ENCODE data around the gene ADAMTS15. TPM values are rescaled to one million over a fixed set of nuclear protein-coding genes. Genes with fewer than 3 reads are reported as not detected.

ADAMTS15 gene
- total RNA-seq, 6 donors from 2014 or later: 2.5 to 23.0 (median 7.2) TPM

DNA sequence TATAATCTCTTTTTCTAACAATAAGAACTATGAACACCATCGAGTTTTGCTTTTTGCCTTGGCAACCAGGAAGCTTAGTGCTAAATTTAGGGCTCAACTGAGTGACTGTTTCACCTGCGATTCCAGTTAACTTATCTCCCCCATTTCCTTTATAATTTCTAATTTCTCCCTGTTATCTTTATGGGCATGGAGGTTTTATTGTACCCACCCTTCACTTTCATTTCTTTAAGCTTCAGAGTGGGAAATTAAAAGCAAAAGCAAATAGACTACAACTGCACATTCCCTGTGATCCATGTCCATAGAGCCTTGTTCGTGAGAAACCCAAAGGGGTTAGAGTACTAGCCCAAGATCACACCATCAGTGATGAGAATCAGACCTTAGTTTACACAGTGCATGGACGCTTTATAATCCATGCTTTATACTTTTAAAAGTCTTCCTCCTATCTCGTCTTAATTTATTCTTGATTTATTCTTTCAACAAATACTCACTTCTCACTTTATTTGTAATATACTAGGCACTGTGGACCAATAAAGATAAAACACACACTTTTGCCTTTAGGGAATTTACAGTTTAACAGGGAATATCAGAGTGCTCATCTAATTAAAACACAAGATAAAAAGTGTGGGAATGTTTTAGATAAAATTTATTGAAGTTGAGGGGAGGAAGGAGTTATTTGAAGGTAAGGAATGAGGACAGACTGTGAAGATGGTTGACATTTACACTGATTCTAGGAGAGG lies 40.6 kb downstream of the ADAMTS15 start:
- TF ChIP-seq POLR2AphosphoS5 (IDR thresholded peaks at IDR 0.05) (no peak), EP300 (IDR thresholded peaks at IDR 0.05) (no peak), POLR2A (IDR thresholded peaks at IDR 0.05) (no peak)
- TF ChIP-seq, protein P1, sequence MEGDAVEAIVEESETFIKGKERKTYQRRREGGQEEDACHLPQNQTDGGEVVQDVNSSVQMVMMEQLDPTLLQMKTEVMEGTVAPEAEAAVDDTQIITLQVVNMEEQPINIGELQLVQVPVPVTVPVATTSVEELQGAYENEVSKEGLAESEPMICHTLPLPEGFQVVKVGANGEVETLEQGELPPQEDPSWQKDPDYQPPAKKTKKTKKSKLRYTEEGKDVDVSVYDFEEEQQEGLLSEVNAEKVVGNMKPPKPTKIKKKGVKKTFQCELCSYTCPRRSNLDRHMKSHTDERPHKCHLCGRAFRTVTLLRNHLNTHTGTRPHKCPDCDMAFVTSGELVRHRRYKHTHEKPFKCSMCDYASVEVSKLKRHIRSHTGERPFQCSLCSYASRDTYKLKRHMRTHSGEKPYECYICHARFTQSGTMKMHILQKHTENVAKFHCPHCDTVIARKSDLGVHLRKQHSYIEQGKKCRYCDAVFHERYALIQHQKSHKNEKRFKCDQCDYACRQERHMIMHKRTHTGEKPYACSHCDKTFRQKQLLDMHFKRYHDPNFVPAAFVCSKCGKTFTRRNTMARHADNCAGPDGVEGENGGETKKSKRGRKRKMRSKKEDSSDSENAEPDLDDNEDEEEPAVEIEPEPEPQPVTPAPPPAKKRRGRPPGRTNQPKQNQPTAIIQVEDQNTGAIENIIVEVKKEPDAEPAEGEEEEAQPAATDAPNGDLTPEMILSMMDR (IDR thresholded peaks at IDR 0.05): no peak
- peak overlapping the region in 3 of 4 donors; percentile 6 to 38 (median 11) for H3K27ac ChIP-seq
- 72 to 80% methylated on average over 5 of the region's 5 CpGs for WGBS, 2 donors
- H3K36me3 ChIP-seq: no peaks in the 10 kb centered on the region
- no peaks in the 10 kb centered on the region for H3K9me3 ChIP-seq
- ATAC-seq (ENCODE audit: low FRiP score in 2 of 2) (no peak), DNase-seq (no peak)
- H3K27me3 ChIP-seq: no peaks in the 10 kb centered on the region
- H3K4me1 ChIP-seq: peaks cover 0 to 6% (median 1%) of the 10 kb centered on the region in 4 donors
- no peak overlapping the region for H3K4me3 ChIP-seq

DNA sequence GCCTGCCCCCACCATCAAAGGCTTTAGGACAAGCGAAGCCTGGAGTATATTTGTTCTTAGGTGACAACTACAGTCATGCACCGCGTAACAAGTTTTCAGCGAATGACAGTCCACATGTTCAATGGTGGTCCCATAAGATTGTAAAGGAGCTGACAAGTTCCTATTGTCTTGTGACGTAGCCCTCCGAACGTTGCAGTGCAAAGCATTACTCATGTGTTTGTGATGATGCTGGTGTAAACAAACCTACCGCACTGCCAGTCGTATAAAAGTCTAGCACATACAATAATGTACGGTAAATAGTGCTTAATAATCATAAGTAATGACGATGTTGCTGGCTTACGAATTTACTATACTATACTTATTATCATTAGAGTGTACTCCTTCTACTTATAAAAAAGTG lies 41.3 kb downstream of the ADAMTS15 start:
- TF ChIP-seq POLR2A (IDR thresholded peaks at IDR 0.05): no peak
- no peak for TF ChIP-seq POLR2AphosphoS5 (IDR thresholded peaks at IDR 0.05)
- TF ChIP-seq, protein P1 (IDR thresholded peaks at IDR 0.05): no peak
- no peak for TF ChIP-seq EP300 (IDR thresholded peaks at IDR 0.05)
- no peak overlapping the region for H3K27ac ChIP-seq
- 89 to 90% methylated on average over 12 of the region's 12 CpGs for WGBS, 2 donors
- H3K9me3 ChIP-seq: no peaks in the 10 kb centered on the region
- H3K4me3 ChIP-seq: no peak overlapping the region
- ATAC-seq (ENCODE audit: low FRiP score in 2 of 2): no peak
- no peaks in the 10 kb centered on the region for H3K27me3 ChIP-seq
- no peaks in the 10 kb centered on the region for H3K36me3 ChIP-seq
- peaks cover 0 to 6% (median 1%) of the 10 kb centered on the region in 4 donors for H3K4me1 ChIP-seq
- no peak for DNase-seq

DNA sequence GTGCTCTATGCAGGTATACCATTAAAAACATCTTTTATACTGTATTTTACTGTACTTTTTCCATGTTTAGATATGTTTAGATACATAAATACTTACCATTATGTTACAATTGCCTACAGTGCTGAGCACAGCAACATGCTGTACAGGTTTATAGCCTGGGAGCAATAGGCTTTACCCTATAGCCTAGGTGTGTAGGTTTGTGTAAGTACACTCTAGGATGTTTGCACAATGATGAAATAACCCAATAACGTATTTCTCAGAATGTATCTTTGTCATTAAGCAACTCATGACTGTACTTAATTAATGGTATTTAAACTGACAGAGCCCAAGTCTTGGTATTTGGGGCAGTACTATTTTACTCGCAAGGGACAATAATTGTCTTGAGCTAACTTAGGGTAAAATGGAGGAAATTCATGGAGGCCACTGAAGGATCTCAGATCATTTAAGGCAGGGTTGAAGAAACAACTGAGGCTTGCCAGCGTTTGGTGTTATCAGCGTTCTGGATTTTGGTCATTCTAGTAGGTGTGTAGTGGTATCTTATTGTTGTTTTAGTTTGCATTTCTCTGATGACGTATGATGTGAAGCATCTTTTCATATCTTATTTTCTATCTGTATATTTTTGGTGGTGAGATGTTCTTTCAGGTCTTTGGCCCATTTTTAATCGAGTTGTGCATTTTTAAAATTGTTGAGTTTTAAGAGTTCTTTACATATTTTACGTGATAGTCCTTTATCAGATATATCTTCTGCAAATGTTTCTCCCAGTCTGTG lies 42.4 kb downstream of the ADAMTS15 start:
- ATAC-seq (ENCODE audit: low FRiP score in 2 of 2) (no peak), DNase-seq (no peak)
- Histone ChIP-seq H3K27ac (no peak overlapping the region), H3K36me3 (no peaks in the 10 kb centered on the region), H3K9me3 (no peaks in the 10 kb centered on the region), H3K27me3 (no peaks in the 10 kb centered on the region), H3K4me3 (no peak overlapping the region), H3K4me1 (peaks cover 0 to 6% (median 1%) of the 10 kb centered on the region in 4 donors)
- TF ChIP-seq POLR2A (IDR thresholded peaks at IDR 0.05) (no peak), POLR2AphosphoS5 (IDR thresholded peaks at IDR 0.05) (no peak), EP300 (IDR thresholded peaks at IDR 0.05) (no peak)
- TF ChIP-seq, protein P1 (IDR thresholded peaks at IDR 0.05): no peak
- WGBS, 2 donors: 82 to 83% methylated on average over 7 of the region's 7 CpGs

DNA sequence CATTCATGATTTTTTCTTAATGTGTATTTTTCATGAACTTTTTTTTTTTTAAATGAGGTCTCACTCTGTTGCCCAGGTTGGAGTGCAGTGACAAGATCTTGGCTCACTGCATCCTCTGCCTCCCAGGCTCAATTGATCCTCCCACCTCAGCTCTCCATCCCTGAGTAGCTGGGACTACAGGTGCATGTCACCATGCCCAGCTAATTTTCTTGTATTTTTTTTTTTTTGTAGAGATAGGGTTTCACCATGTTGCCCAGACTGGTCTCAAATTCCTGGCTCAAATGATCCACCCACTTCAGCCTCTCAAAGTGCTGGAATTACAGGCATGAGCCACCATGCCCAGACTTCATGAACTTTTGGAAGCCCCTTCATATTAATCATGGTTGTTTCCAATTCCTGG lies 49.7 kb downstream of the ADAMTS15 start:
- TF ChIP-seq POLR2A (IDR thresholded peaks at IDR 0.05) (no peak), POLR2AphosphoS5 (IDR thresholded peaks at IDR 0.05) (no peak), EP300 (IDR thresholded peaks at IDR 0.05) (no peak)
- TF ChIP-seq, protein P1 (IDR thresholded peaks at IDR 0.05): no peak
- H3K4me3 ChIP-seq: no peak overlapping the region
- H3K27me3 ChIP-seq: no peaks in the 10 kb centered on the region
- H3K4me1 ChIP-seq: no peaks in the 10 kb centered on the region
- H3K36me3 ChIP-seq: no peaks in the 10 kb centered on the region
- H3K9me3 ChIP-seq: peaks cover 0 to 6% (median 0%) of the 10 kb centered on the region in 4 donors
- DNase-seq (no peak), ATAC-seq (ENCODE audit: low FRiP score in 2 of 2) (no peak)
- no peak overlapping the region for H3K27ac ChIP-seq

Measured in upper lobe of left lung (tissue), 6 donors.